Measurements from ENCODE around the gene PPP1R7.

- TF ChIP-seq CTCF (IDR thresholded peaks at IDR 0.05 in 8 of 11, conservative IDR thresholded peaks at IDR 0.05 in 3 of 11) (no peak), POLR2AphosphoS5 (IDR thresholded peaks at IDR 0.05) (no peak)
Observed at GRCh38 chr2:241163601-241164118, 13.4 kb downstream of the PPP1R7 start.
